GM23338 (cell line): ENCODE data around the gene HHAT. TPM values are rescaled to one million over a fixed set of nuclear protein-coding genes. Genes with fewer than 3 reads are reported as not detected.

ENCODE experiments used
- ATAC-seq: fragments of 200-7000 bp; cut with Tn5 transposase; 3 replicates; pipeline ENCODE4 v1.9.1; 2020
- DNase-seq: peaks from one replicate; pipeline ENCODE4 v3.0.0-alpha.2; 2015; ENCODE audit warnings: low spot score
- H2AFZ ChIP-seq: fragments of 200-600 bp; sonication (generic); 2 replicates; pipeline ENCODE4 v1.8.0; 2016; ENCODE audit warnings: antibody characterized with exemption, mild to moderate bottlenecking, moderate library complexity
- H3F3A ChIP-seq: fragments of 200-600 bp; sonication (generic); replicated peaks from 2 replicates; pipeline ENCODE4 v1.8.0; 2017; ENCODE audit warnings: antibody characterized with exemption, mixed run types, low read depth
- H3K27ac ChIP-seq: fragments of 200-600 bp; sonication (generic); 2 replicates; pipeline ENCODE4 v1.6.1; 2016; ENCODE audit warnings: low read depth
- H3K27me3 ChIP-seq: fragments of 200-600 bp; sonication (generic); 2 replicates; pipeline ENCODE4 v1.8.0; 2016; ENCODE audit warnings: mild to moderate bottlenecking, mixed run types, moderate library complexity; ENCODE audit not compliant: insufficient read depth
- H3K36me3 ChIP-seq: fragments of 200-600 bp; sonication (generic); 2 replicates; pipeline ENCODE4 v1.8.0; 2016; ENCODE audit warnings: mild to moderate bottlenecking; ENCODE audit not compliant: insufficient read depth
- H3K4me1 ChIP-seq: fragments of 200-600 bp; sonication (generic); 2 replicates; pipeline ENCODE4 v1.8.0; 2016; ENCODE audit warnings: mild to moderate bottlenecking, moderate library complexity; ENCODE audit not compliant: insufficient read depth
- H3K4me2 ChIP-seq: fragments of 200-600 bp; sonication (generic); 2 replicates; pipeline ENCODE4 v1.7.1; 2017; ENCODE audit warnings: mixed run types
- H3K4me3 ChIP-seq: fragments of 200-600 bp; sonication (generic); 2 replicates; pipeline ENCODE4 v1.6.1; 2016; ENCODE audit warnings: mixed run types
- H3K79me2 ChIP-seq: fragments of 200-600 bp; sonication (generic); replicated peaks from 2 replicates; pipeline ENCODE4 v1.8.0; 2017; ENCODE audit warnings: mild to moderate bottlenecking; ENCODE audit not compliant: insufficient read depth
- H3K9me2 ChIP-seq: fragments of 200-600 bp; sonication (generic); 2 replicates; pipeline ENCODE4 v1.8.0; 2017; ENCODE audit not compliant: insufficient read depth
- H4K20me1 ChIP-seq: fragments of 200-600 bp; sonication (generic); replicated peaks from 2 replicates; pipeline ENCODE4 v1.8.0; 2017; ENCODE audit warnings: mild to moderate bottlenecking; ENCODE audit not compliant: insufficient read depth
- H3K27ac Mint-ChIP-seq: 2 replicates; pipeline ENCODE4 v1.8.0; 2020; ENCODE audit warnings: inconsistent platforms, mild to moderate bottlenecking, moderate library complexity, mixed read lengths
- H3K27me3 Mint-ChIP-seq: 3 replicates; pipeline ENCODE4 v1.8.0; 2022; ENCODE audit warnings: low read depth, mild to moderate bottlenecking, moderate library complexity, mixed read lengths, inconsistent platforms; ENCODE audit not compliant: insufficient read depth, poor library complexity
- H3K36me3 Mint-ChIP-seq: 3 replicates; pipeline ENCODE4 v1.8.0; 2021; ENCODE audit warnings: low read depth, mild to moderate bottlenecking, inconsistent platforms, moderate library complexity, mixed read lengths
- H3K4me1 Mint-ChIP-seq: 3 replicates; pipeline ENCODE4 v1.8.0; 2020; ENCODE audit warnings: mild to moderate bottlenecking, inconsistent platforms, mixed read lengths
- H3K4me3 Mint-ChIP-seq: 3 replicates; pipeline ENCODE4 v1.8.0; 2021; ENCODE audit warnings: moderate library complexity, mild to moderate bottlenecking, inconsistent platforms, mixed read lengths
- H3K9me3 Mint-ChIP-seq: 3 replicates; pipeline ENCODE4 v1.8.0; 2020; ENCODE audit warnings: moderate library complexity, mild to moderate bottlenecking, inconsistent platforms, mixed read lengths
- CTCF ChIP-seq, 2 experiments: fragments of 200-600 bp in 1 of 2; sonication (generic) in 1 of 2; conservative IDR thresholded peaks; 2 replicates each; pipeline versions ENCODE4 v1.5.1 to v1.6.1; 2016 to 2017; ENCODE audit warnings: antibody characterized with exemption in 2 of 2, low read depth in 2 of 2, mild to moderate bottlenecking in 2 of 2, moderate library complexity in 1 of 2
- NANOG ChIP-seq: IDR thresholded peaks from 2 replicates; pipeline ENCODE4 v1.6.1; 2016; ENCODE audit warnings: antibody characterized with exemption, borderline replicate concordance
- ZNF462 ChIP-seq: fragments of 250-450 bp; sonication (Bioruptor Pico); IDR thresholded peaks from 2 replicates; pipeline ENCODE4 v1.5.0; 2020; ENCODE audit warnings: mild to moderate bottlenecking, moderate library complexity
- polyA plus RNA-seq: library from polyadenylated mRNA; unstranded; fragments of >200 nt; fragmentation: Nextera tagmentation; extraction: Ambion mirVana; gene quantifications from 2 replicates; pipeline ENCODE4 v1.2.1, GENCODE V29; 2016
- total RNA-seq: library from RNA; depleted of rRNA; stranded (reverse); fragments of >200 nt; shearing (Covaris generic); gene quantifications from 2 replicates; pipeline ENCODE4 v1.2.3, GENCODE V29; 2014

HHAT gene
- total and polyA plus RNA-seq, 2 experiments from 2014 or later, result 0.11 to 0.66 TPM

- Mint-ChIP-seq H3K4me3 (no peak overlapping the region), H3K9me3 (peaks cover 9% of the 10 kb centered on the region; the same call in 2 of the 3 replicates), H3K36me3 (no peaks in the 10 kb centered on the region), H3K27me3 (no peaks in the 10 kb centered on the region), H3K27ac (no peak overlapping the region), H3K4me1 (peaks cover 17% of the 10 kb centered on the region)
- Histone ChIP-seq H4K20me1 (no peaks in the 10 kb centered on the region), H3K36me3 (no peaks in the 10 kb centered on the region), H3K9me2 (0 out of 2 replicates have a peak, but pooled peaks cover 2% of the 10 kb centered on the region), H3K79me2 (no peaks in the 10 kb centered on the region), H3F3A (no peaks in the 10 kb centered on the region), H3K27ac (no peak overlapping the region), H3K4me1 (peaks cover 14% of the 10 kb centered on the region), H3K27me3 (no peaks in the 10 kb centered on the region), H2AFZ (no peak overlapping the region), H3K4me3 (no peak overlapping the region), H3K4me2 (no peak overlapping the region)
- ATAC-seq, result peak; percentile 93
- DNase-seq, result peak; percentile 43
- TF ChIP-seq ZNF462 (peak; percentile 83), NANOG (no peak), CTCF (conservative IDR thresholded peaks at IDR 0.05; ENCODE audit: low read depth in 2 of 2) (peak; percentile 23 to 43; a peak in 3 of 4 replicates)
Observed at GRCh38 chr1:210415846-210416448, 87.2 kb downstream of the HHAT start.
